ENCODE results near the gene COG5. TPM values are rescaled to one million over a fixed set of nuclear protein-coding genes. Genes with fewer than 3 reads are reported as not detected.

The COG5 gene
- total RNA-seq, 1 donor from 2014 or later: 39.6 TPM

DNA sequence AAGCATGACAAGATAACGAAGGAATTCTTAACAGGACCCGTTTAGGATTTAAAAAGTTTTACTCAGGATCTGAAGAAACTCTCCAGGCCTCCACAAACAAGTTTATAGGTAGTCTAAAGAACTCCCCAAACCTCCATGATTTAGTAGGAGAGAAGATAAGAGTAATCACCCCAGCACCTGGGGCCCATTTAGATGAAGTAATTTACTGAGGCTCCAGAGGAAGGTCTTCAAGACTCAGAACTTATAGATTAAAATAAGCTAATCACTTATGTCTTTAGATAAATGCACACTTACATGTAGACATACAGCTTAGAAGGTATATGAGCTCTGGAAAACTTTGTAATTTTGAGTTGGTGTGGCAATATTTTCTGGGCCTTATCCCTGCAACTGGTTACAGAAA, 271.1 kb downstream of the COG5 start:
- Histone ChIP-seq H3K4me1 (no peaks in the 10 kb centered on the region), H3K27me3 (no peaks in the 10 kb centered on the region), H3K27ac (no peak overlapping the region), H3K36me3 (no peaks in the 10 kb centered on the region), H3K9me3 (no peaks in the 10 kb centered on the region), H3K4me3 (no peak overlapping the region)
- no peak for DNase-seq
- ATAC-seq: no peak
- no peak for TF ChIP-seq CTCF (IDR thresholded peaks at IDR 0.05)
- intact Hi-C loops (cut with DNase I): no loop called here

GRCh38 chr7:107291434-107291833, 272.3 kb downstream of the COG5 start:
- DNase-seq: no peak
- no peak overlapping the region for H3K27ac ChIP-seq
- ATAC-seq: no peak
- no peaks in the 10 kb centered on the region for H3K36me3 ChIP-seq
- no peak overlapping the region for H3K4me3 ChIP-seq
- intact Hi-C loops (cut with DNase I): no loop called here
- TF ChIP-seq CTCF (IDR thresholded peaks at IDR 0.05): no peak
- H3K27me3 ChIP-seq: no peaks in the 10 kb centered on the region
- no peaks in the 10 kb centered on the region for H3K9me3 ChIP-seq
- no peaks in the 10 kb centered on the region for H3K4me1 ChIP-seq

DNA sequence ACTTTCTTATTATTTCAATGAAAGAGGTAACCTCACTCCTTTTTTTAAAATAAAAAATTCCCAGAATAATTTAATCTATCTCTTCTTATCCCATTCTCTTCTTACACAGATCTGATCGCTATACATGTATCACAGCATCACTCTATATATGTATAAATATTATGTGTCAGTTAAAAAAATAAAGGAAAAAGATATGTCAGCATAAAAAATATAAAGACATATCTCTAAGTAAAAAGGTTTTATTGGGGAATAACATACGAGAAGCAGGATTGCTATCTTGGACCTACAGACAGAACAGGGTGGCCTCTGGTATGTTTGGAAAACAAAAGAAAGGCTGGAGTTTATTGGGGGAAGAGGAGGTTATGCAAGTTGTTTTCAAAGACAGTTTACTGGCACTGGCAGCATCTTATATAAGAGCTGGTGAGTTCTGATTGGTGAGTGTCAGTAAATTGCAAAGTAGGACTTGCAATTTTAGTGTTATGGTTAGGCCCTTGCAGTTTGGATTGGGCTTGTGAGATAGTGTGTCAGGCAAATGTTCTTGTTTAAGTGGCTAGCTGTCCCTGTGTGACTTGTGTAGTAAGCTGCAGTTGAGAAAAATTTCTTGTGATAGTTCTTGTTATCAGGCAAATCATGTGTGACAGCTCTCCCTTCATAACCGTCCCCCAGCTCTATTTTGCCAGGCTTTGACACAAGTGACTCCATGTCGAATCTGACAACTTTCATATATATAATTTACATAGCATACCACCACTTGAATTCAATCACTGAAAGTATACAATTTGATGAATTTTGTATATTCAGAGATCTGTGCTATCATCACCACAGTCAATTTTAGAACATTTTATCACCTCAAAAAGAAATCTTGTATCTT, 276.7 kb downstream of the COG5 start:
- Histone ChIP-seq H3K4me3 (no peak overlapping the region), H3K27me3 (no peaks in the 10 kb centered on the region), H3K36me3 (no peaks in the 10 kb centered on the region), H3K9me3 (no peaks in the 10 kb centered on the region), H3K4me1 (no peaks in the 10 kb centered on the region), H3K27ac (peak overlapping the region; percentile 9)
- TF ChIP-seq CTCF (IDR thresholded peaks at IDR 0.05): no peak
- no peak for ATAC-seq
- intact Hi-C loops (cut with DNase I): no loop called here
- DNase-seq: no peak

DNA sequence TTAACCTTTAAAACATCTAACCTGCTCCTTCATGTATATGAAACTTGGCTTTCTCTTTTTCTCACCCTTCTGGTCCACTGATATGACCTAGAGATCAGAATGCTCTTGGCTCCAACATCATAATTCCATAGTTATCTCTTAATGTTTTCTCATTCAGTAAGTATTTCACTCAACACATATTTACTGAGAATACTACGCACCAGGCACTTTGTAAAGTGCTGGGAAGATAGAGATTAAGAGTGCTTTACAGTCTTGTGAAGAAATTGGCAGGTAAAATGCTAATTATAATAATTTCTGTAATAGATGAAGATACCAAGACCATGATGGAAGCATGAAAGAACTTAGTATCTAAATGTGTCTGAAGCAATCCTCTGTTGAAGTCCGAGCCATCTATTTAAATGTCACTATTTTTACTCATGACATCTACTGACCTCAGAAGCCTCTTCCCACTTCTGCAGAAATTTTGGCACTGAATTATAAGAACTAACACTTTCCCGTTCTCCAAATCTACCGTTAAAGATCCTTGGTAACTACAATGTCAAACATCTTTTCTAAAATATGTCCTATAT, 278.7 kb downstream of the COG5 start:
- intact Hi-C loops (cut with DNase I): no loop called here
- Histone ChIP-seq H3K27me3 (no peaks in the 10 kb centered on the region), H3K36me3 (no peaks in the 10 kb centered on the region), H3K4me3 (no peak overlapping the region), H3K27ac (no peak overlapping the region), H3K9me3 (no peaks in the 10 kb centered on the region), H3K4me1 (no peaks in the 10 kb centered on the region)
- no peak for TF ChIP-seq CTCF (IDR thresholded peaks at IDR 0.05)
- ATAC-seq (no peak), DNase-seq (no peak)

GRCh38 chr7:107277331-107277730, 286.4 kb downstream of the COG5 start:
- no peak for TF ChIP-seq CTCF (IDR thresholded peaks at IDR 0.05)
- DNase-seq (no peak), ATAC-seq (no peak)
- Histone ChIP-seq H3K9me3 (no peaks in the 10 kb centered on the region), H3K4me1 (no peaks in the 10 kb centered on the region), H3K4me3 (no peak overlapping the region), H3K27me3 (no peaks in the 10 kb centered on the region), H3K36me3 (no peaks in the 10 kb centered on the region), H3K27ac (no peak overlapping the region)
- intact Hi-C loops (cut with DNase I): no loop called here
